ENCODE measurements around the gene DHRS7. TPM values are rescaled to one million over a fixed set of nuclear protein-coding genes. Genes with fewer than 3 reads are reported as not detected.

DHRS7 gene
- total RNA-seq, 1 donor from 2014 or later, result 53.1 TPM

DNA sequence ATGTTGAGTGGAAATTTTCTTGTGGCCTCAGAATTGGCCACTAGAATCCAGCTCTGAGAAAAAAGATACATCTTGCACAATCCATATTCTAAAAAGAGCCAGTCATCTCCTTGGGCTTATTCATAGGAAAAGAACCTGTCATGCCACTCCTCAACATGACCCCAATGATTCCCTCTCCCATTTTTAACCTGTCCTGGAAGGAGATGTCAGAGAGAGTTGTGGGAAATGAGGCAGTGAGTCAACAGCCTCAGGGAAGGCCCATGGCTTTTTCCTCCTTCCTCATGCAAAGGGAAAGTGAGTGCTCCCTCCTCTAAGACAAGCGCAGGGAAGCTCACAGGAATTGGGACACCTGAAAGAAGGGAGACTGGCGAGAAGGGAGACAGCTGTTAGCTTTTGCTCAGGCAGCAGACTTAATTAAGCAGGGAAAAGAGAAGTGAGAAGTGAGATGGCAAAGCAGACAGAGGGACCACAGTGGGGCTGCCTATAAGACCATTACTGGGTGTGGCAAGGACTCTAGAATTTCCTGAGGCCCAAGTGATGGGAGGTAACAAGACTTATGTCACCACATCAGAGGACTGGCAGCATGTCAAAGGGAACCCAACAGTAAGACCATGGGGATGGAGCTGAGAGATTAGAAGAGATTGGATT lies 10.2 kb upstream of the DHRS7 start:
- H3K9me3 Mint-ChIP-seq (ENCODE audit: low read depth), result peaks cover 5% of the 10 kb centered on the region
- no peak overlapping the region for H3K27ac Mint-ChIP-seq (ENCODE audit: unreplicated experiment)
- no peaks in the 10 kb centered on the region for H3K27me3 Mint-ChIP-seq (ENCODE audit: low read depth)
- H3K36me3 Mint-ChIP-seq (ENCODE audit: low read depth), result peaks cover 2% of the 10 kb centered on the region
- H3K4me3 Mint-ChIP-seq (ENCODE audit: unreplicated experiment), result no peak overlapping the region
- no peak for DNase-seq (ENCODE audit: low spot score)
- H3K4me1 Mint-ChIP-seq (ENCODE audit: low read depth), result peaks cover 4% of the 10 kb centered on the region
- TF ChIP-seq, protein P1, sequence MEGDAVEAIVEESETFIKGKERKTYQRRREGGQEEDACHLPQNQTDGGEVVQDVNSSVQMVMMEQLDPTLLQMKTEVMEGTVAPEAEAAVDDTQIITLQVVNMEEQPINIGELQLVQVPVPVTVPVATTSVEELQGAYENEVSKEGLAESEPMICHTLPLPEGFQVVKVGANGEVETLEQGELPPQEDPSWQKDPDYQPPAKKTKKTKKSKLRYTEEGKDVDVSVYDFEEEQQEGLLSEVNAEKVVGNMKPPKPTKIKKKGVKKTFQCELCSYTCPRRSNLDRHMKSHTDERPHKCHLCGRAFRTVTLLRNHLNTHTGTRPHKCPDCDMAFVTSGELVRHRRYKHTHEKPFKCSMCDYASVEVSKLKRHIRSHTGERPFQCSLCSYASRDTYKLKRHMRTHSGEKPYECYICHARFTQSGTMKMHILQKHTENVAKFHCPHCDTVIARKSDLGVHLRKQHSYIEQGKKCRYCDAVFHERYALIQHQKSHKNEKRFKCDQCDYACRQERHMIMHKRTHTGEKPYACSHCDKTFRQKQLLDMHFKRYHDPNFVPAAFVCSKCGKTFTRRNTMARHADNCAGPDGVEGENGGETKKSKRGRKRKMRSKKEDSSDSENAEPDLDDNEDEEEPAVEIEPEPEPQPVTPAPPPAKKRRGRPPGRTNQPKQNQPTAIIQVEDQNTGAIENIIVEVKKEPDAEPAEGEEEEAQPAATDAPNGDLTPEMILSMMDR (IDR thresholded peaks at IDR 0.05), result no peak

- Mint-ChIP-seq H3K9me3 (ENCODE audit: low read depth) (peaks cover 5% of the 10 kb centered on the region), H3K36me3 (ENCODE audit: low read depth) (peaks cover 2% of the 10 kb centered on the region), H3K27ac (ENCODE audit: unreplicated experiment) (no peak overlapping the region), H3K27me3 (ENCODE audit: low read depth) (no peaks in the 10 kb centered on the region), H3K4me3 (ENCODE audit: unreplicated experiment) (no peak overlapping the region), H3K4me1 (ENCODE audit: low read depth) (peaks cover 2% of the 10 kb centered on the region)
- TF ChIP-seq, protein P1 (IDR thresholded peaks at IDR 0.05), result no peak
- no peak for DNase-seq (ENCODE audit: low spot score)
These were observed 9.4 kb upstream of the DHRS7 start for GRCh38 chr14:60174352-60175254.

DNA sequence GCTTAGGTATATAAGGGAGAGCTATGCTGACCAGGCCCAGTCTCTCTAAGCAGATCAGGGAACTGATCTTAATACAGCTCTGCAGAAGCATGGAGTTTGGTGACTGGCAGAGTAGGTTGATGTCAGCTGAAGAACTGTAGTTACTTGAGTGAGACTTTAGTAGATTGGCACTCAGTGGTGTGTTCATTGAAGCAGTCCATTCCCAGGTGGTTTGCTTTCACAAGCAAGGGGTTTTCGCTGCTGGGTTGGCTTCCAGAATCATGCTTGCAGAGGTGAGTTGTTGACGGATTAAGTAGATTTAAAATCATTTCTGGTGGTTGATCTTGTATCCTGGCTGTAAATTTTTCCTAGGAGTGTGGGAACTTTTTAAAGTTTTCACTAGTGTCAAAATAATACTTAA lies 6.5 kb upstream of the DHRS7 start:
- TF ChIP-seq, protein P1 (IDR thresholded peaks at IDR 0.05), result no peak
- no peaks in the 10 kb centered on the region for H3K9me3 Mint-ChIP-seq (ENCODE audit: low read depth)
- no peaks in the 10 kb centered on the region for H3K4me1 Mint-ChIP-seq (ENCODE audit: low read depth)
- H3K27ac Mint-ChIP-seq (ENCODE audit: unreplicated experiment), result no peak overlapping the region
- peaks cover 1% of the 10 kb centered on the region for H3K36me3 Mint-ChIP-seq (ENCODE audit: low read depth)
- no peaks in the 10 kb centered on the region for H3K27me3 Mint-ChIP-seq (ENCODE audit: low read depth)
- no peak for DNase-seq (ENCODE audit: low spot score)
- H3K4me3 Mint-ChIP-seq (ENCODE audit: unreplicated experiment), result no peak overlapping the region

DNA sequence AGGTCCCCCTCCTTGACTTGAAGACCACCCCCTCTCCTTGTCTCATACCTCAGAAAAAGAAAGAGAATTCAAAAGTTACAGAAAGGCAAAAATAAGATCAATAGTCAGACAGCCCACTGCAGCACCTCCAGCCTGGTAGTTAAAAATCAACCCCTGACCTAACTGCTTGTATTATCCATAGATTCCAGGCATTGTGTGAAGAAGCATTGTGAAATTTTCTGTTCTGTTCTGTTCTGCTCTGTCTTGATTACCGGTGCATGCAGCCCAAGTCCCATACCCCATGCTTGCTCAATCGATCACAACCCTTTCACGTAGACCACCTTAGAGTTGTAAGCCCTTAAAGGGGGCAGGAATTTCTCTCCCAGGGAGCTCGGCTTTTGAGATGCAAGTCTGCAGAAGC lies 5.8 kb upstream of the DHRS7 start:
- Mint-ChIP-seq H3K27me3 (ENCODE audit: low read depth) (no peaks in the 10 kb centered on the region), H3K27ac (ENCODE audit: unreplicated experiment) (no peak overlapping the region), H3K4me3 (ENCODE audit: unreplicated experiment) (no peak overlapping the region), H3K4me1 (ENCODE audit: low read depth) (peaks cover 7% of the 10 kb centered on the region), H3K36me3 (ENCODE audit: low read depth) (no peaks in the 10 kb centered on the region), H3K9me3 (ENCODE audit: low read depth) (no peaks in the 10 kb centered on the region)
- no peak for DNase-seq (ENCODE audit: low spot score)
- TF ChIP-seq, protein P1 (IDR thresholded peaks at IDR 0.05), result no peak

GRCh38 chr14:60169722-60170121 lies 4.5 kb upstream of the DHRS7 start:
- TF ChIP-seq, protein P1 (IDR thresholded peaks at IDR 0.05), result no peak
- Mint-ChIP-seq H3K27me3 (ENCODE audit: low read depth) (no peaks in the 10 kb centered on the region), H3K4me1 (ENCODE audit: low read depth) (peaks cover 12% of the 10 kb centered on the region), H3K9me3 (ENCODE audit: low read depth) (no peaks in the 10 kb centered on the region), H3K27ac (ENCODE audit: unreplicated experiment) (no peak overlapping the region), H3K36me3 (ENCODE audit: low read depth) (no peaks in the 10 kb centered on the region), H3K4me3 (ENCODE audit: unreplicated experiment) (no peak overlapping the region)
- DNase-seq (ENCODE audit: low spot score), result no peak
